Renal cortical epithelial cell (primary cell): ENCODE results near the gene CA10. TPM values are rescaled to one million over a fixed set of nuclear protein-coding genes. Genes with fewer than 3 reads are reported as not detected.

Source experiments
- DNase-seq: peaks from one replicate; pipeline ENCODE4 v3.0.0-alpha.2; 2011; ENCODE audit warnings: low read depth
- total RNA-seq: library from RNA; depleted of rRNA; stranded (reverse); fragments of >200 nt; gene quantifications from 2 replicates; pipeline ENCODE4 v1.2.3, GENCODE V29; 2014

Gene CA10
- total RNA-seq, 1 donor from 2014 or later, result not detected

DNA sequence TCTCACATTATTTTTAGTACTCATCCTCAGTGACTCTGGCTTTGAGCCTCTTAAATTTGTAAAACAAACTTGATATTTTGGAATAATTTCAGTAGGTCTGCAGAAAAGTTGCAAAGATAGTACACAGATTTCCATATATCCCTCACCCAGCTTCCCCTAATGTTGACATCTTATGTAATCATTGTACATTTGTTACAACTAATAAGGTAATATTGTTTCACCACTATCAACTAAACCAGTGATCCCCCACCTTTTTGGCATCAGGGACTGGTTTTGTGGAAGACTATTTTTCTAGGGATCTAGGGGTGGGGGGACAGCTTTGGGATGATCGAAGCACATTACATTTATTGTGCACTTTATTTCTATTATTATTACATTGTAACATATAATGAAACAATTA, 391.2 kb downstream of the CA10 start:
- no peak for DNase-seq

DNA sequence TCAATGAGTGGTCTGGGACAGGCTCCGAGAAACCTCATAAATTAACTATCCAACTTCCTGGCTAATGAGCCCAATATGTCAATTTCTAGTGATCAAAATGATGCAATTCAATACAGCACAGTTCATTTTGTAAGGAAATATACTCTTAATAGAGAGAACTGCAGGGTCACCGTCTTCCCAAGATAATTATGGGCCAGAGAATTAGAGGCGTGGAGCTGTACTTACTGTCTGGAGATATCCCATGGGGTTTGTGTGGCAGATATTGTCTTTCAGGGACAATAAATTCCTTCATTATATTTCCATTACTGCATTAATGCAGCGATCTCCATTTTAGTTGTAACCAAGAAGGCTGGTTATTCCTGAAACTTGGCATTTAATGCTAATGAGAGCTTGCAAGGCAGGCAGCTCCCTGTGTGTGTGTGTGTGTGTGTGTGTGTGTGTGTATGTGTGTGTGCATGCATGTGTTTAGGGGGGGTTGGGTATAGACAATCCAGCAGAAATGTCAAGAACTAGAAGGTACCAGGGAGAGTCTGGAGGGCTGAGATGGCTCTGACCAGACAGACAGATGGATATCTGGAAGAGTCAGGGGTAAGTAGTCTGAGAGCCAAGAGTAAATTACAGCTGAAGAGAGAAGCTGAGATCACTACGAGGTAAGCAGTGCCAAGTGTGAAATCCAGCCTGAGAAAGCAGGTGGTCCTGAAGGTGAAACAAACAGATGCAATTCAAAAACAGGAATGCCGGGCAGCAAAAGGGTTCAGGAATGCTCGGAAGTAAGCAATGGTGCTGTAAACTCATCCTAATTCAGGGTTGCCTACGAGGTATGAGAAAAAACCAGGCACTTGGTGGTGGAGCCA, 393.0 kb downstream of the CA10 start:
- no peak for DNase-seq

DNA sequence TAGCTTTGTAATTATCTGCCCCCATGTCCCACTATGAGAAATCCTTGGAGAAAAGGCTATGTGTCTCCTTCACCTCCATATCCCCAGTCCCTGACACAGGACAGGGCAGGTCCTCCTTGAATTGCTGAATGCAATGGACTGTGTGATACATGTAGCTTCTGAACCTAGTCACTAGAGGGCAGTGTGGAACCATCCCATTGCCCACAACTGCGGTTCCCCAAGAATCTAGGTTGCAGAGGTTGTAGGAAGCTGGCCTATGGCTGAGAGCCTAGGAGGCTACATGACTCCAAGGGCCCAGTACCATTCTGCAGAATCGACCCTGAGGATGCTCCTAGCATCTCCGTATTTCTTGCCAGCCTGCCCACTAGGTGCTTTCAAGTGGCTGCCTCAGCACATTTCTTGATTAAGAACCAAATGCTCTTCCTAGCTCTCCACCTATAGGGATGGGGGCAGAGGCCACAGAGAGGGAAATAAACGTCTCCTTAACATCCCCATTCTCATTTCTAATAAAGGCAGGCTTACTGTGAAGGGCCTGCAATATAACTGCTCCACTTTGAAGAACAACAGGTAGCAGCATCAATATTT, 394.0 kb downstream of the CA10 start:
- DNase-seq, result peak; percentile 63

DNA sequence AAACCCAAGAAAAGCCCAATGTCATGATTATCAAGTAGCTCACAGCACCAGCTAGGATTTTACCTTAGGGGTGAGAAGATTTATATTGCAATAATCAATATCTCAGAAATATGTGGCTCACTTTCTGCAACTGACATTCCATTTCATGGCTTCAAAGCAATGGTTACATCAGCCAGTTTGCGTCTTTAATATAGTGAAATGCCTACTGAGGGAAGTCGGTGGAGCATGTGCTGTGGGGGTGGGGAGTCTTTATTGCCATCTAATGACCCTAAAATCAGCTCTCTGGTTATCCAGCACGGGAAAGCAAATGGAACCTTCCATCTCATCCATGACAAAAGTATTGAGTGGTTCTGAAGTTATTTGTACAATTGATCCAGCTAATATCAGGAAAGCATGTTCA, 395.5 kb downstream of the CA10 start:
- DNase-seq, result no peak

DNA sequence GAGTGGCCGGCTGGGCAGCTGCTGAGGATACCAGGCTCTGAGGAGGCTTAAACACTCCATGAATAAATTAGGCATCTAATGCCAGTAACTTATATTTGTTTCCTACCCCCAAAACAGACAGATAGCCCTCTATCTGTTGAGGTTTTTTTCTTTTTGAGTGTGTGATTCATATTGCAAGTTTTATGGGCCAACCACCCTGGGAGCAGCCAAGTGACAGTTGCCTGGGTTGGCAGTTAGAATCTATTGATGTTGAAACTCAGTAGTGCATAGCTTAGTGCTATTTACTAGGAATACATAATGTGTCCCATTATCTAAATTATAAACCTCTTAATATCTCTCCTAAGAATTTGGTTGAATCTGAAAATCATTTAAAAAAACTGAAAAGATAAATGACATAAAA, 397.4 kb downstream of the CA10 start:
- DNase-seq, result no peak

DNA sequence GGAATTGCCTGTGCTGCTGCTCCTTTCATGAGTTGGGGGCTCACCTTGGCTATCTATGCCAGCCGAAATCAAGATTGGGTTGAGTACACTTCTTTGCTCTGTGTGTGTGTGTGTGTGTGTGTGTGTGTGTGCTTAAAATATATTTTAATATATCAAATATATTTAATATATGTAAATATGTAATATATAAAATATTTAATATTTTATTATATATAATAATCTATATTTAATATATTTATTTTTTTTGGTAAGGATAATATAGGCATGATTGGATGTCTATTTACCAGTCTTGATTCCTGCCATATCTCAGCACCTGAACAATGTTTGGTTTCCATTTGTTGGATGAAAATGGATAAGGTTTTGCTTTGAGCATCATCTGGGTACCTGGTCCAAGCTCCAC, 399.3 kb downstream of the CA10 start:
- DNase-seq, result no peak

DNA sequence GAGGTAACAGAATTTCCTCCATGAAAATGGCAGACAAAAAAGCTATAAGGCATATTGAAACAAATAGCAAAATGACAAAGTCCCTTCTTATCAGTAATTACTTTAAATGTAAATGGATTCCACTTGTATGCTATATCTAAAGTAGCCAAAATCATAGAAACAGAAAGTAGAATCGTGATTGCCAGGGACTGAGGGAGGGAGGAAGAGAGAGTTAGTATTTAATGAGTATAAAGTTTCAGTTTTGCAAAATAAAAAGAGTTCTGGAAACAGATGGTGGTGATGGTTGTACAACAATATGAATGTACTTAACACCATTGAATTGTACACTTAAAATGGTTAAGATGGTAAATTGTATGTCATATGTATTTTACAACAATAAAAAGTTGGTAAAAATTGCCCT, 407.4 kb downstream of the CA10 start:
- no peak for DNase-seq

DNA sequence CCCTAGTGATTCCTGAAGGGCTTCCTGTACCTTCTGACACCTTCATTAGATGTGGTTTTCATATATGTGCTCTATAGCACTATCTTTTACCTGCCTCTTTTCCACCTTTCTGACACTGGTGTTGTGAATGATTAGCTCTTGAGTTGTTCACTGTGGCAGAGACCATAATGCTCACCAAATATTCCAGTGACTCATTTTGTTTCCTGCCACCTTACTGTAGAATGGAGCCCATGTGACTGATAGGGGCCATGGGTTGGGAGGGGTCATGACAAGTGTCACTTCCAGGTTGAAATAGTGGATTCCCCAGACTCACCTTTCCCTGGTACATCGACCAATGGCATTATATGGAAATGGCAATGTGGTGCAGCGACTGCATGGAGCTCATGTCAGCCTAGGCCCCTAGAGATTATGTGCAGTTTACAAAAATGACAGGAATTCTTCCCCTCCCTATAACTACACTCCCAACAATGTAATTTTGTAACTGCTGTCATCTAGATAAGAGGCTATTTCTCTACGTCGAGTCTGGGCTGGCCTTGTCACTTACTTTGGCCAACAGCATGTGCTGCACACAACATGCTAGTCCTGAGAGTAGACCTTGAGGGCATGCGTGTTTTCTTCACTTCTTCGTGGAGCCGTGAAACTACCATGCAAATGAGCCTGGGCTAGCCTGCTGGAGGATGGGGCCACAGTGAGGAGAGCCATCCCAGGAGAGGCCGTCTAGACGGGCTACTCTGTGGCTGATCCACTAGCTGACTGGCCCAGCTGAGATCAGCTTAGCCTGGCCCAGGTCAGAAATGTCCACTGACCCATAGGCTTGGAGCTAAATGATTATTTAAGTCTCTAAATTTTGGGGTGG, 409.5 kb downstream of the CA10 start:
- peak; percentile 47 for DNase-seq

DNA sequence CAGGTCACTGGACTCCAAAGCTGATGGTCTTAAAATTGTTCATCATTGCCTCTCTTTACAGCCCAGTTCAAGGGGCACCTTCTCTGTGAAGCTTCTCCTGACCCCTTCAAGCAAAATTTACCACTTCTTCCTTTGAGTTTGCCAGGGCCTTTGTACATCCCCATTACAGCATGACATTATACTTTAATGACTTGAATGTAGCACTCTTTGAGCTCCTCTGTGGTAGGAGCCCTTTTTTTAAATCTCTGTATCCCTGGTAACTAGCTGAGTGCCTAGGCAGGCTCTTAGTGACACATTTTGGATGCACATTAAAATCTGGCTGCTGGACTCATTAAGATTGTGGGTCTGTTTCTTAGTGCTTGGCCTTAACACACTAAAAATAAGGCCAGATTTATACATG, 412.1 kb downstream of the CA10 start:
- DNase-seq, result no peak

DNA sequence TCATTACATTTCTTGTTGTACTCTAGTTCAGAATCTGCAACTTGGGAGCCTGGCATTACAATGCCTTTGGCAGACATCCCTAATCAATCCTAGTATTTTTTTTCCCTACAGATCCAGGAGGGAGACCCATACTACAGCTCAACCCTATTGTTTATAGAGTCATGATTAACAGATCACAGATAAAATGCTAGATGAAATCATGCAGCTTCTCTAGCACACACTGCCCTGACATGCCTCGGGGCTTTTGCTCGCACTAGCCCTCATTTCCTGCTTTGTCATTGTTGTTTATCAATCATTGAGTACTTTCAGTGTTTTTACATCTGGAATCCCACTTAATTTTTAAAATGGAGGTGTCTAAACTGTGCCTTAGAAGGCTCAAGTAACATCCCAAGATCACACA, 412.5 kb downstream of the CA10 start:
- DNase-seq, result peak; percentile 30

DNA sequence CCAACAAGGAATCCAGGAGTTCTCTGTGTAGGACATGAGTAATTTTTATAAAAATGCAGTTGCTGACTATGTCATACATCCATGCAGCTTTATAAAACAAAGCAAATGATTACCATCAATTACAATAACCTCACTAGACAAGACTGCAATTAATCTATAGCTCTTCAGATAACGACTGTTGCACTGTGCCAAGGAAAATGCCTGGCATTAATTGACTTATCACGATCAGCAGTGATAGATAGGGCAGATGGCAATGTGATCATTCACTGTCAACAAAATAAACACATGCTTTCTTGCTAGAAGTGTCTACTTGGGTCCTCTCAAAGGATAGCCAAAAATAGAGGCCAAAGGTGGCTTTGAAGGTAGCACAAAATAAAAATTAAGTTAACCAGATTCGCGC, 415.0 kb downstream of the CA10 start:
- DNase-seq, result no peak

DNA sequence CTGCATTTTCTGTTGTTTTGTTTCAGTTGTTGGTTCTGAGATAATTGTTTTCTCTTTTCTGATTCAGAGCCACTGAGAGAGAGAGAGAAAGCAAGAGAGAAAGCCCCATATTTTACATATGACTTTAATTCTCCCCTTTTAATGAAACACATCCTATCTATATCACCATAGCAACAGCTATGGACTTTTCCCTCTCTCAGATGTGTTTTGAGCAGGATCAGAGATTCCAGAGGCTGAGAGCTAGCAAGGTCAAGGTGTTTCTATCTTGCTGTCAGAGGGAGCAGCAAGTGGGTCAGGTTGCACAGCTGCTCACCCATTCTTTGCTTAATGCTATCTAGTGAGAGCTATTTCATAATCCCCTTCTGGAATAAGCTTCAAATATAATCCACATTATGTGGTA, 415.9 kb downstream of the CA10 start:
- no peak for DNase-seq

DNA sequence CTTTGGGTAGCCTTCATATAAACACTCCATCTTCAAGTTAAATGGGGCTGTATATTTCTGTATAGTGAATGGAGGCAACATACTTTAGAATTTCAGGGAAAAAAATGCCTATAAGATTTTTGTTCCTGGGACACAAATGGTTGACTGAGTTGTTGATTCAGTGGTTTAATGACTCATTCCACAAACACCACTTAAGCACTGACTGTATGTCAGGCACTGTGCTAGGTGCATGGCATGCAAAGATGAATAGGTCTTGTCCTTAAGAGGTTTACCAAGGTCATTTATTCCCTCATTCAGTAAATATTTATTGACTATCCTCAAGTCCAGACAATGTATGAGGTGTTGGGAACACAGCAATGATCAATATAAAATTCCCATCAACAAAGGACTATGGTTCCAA, 417.1 kb downstream of the CA10 start:
- peak; percentile 70 for DNase-seq

DNA sequence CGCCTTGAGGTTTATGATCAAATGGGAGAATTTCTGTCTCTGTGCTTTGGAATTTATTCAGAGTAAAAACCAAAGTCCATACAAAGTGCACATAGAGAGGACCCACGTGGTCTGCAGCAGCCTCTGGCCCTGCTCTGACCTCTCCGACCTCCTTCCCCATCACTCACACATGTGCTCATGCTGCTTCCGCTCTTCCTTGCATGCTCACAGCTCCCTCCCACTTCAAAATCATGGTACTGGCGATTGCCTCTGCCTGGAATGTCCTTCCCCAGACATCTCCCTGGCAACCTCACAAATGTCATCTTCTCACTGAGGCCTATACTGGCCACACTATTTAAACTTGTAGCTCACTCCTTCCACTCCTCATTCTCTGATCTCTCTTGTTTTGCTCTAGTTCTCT, 418.0 kb downstream of the CA10 start:
- no peak for DNase-seq

DNA sequence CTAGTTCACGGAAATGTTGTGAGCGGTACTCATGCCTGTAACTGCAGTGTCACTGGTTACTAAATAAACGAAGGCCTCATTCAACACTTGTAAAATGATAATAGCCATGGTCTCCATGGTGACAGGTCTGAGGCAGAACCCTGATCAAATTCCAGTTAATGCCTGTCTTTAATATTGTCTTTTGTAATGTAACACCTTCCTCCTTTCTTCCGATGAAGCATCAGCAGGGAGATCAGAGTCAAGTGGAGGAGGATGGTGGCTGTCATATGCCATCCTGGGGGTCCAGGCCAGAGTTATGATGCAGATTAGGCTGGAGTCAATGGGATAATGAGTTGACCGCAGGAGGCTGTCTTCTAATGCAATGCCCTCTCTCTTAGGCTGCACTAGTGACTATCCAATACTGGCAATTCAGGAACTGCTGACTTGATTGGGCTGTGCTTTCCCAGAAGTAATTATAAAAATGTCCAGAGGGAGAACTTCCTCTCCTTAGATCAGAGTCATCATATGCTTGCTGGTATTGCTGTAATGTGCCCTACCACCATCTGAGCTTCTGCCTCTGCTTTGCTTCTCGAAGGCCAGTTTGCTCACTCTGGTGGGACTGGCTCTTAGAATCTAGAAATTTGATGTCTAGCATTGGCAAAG, 419.1 kb downstream of the CA10 start:
- DNase-seq, result peak; percentile 17

DNA sequence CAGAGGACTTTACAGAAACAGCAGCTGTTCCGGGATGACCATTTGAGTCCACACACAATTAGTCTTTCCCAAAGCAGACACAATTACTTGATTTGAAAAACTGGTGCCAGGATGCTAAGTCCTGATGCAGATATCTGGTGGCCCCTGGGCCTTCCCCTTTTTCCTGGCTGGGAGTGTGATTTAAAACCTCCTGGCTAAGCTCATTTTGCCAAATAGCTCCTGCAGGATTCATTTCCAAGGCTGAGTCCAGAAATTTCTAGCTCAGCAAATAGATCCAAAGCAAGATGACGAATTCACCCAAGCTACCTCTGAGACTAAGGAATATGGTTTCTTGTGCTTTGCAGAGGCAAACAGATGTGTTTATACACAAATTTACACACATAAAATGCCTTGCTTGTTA, 422.2 kb downstream of the CA10 start:
- no peak for DNase-seq

DNA sequence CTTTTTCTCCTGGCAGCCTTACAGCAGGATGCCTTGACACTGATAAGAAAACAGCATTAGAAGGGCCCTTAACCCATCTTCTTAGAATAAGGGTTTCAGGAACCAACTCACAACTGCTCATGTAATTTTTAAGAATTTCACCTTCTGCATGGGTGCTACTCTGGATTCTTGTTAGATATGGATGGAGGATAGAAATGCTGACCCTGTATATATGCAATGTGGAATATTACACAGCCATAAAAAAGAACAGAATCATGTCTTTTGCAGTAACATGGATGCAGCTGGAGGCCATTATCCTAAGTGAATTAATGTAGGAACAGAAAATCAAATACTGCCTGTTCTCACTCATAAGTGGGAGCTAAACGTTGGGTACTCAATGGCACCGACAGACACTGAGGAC, 423.5 kb downstream of the CA10 start:
- DNase-seq, result no peak

DNA sequence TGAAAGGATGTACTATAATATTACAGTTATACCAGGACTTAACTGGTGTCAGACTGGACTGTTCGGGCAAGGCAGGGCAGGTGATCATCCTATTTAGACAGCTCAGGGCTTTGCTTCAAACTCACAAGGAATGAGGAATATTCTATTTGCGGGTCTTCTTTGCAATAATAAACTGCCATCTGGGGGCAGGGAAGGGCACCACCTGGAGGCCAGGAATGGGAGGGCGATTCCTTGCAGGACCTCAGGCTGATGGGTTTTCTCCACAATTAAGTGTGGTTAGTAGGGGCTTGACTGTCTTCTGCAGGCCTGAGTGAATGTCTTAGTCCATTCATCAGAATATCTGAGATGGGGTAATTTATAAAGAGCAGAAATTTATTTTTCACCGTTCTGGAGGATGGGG, 424.1 kb downstream of the CA10 start:
- no peak for DNase-seq

DNA sequence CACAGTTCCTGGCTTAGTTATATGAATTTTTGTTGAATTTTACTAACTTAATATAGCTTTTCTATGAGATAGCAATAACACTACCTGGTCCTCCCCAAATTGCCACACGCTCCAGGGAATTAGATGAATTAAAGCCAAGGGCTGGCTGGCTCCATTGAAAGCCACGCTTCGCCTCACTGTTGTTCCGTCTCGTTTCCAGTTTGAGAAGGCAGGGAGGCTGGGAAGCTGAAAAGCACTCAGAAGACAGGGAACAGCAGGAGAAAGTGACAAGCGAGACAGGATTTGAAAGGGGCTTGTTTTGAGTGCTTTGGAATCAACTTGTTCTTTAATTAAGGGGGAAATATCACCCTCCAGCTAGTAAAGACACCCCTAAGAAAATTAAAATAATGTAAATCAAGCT, 425.3 kb downstream of the CA10 start:
- DNase-seq, result no peak

DNA sequence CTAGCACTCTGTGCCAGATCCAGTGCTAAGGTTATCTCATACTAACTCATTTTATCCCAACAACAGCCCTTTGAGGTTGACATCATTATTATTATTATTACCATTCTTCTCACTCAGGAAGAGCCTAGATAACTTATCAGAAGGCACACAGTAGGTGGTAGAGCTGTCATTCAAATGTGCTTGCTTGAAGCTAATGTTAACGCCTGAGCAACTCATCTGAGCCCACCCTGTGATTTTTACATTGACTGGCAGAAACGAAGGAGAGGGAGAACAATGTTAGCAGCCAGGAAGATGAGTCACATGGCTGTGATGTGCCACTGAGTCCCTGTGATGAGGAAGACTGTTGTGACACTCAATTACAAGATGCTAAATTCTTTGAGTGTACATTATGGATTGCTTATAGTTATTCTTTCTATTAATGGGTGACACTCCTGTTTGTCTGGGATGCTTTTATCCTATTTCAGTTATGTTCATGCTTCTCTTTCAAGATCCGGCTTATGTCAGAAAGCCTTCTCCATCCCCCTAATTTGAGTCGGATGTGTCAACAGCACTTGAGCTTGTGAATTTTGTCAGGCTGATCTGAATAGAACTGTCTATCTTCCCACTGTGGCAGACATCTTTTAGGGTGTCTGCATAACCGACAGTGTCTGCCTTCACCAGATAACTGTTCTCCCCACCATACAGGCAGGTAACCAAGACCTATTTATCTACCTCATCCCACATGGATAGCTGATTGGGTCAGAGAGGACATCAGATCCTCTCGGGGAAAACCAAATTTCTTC, 426.4 kb downstream of the CA10 start:
- DNase-seq, result no peak

DNA sequence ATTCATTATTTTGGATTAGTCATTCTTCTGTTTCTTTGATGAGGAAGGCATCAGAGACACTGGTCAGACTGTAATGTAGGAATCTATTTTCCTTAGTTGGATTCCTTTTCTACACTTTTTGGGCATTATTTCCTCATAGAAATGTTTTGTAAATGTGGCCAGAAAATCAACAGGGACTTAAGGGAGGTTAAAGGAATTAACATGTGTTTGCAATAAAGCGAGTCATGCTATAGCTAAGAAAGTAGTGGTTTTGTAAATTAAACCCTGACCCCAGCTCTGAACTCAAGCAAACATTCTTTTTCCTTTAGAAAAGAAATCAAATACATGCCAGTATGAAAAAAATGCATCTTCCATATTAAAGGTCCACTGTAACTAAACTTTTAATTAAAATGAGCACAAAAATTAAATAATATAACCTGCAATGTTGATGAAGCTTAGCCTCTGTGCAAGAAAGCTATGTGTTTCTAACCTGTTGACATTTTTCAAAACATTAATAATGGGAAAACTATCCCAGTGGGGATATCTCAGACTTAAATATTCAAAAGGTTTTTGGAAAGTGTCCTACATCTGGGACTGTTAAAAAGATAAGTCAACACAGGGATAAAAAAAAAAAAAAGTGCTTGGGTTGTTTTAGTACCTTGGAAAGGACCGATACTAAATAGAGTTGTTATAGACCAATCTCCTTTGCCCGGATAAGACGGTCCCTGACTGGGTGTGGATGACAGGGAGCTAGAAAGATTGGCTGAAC, 428.0 kb downstream of the CA10 start:
- no peak for DNase-seq
